HG02885 (cell line): ENCODE results near the gene TMEM134.
"Not testable (repeated sequence)": the region's sequence is repeated elsewhere in the genome, so short reads cannot be mapped to it uniquely, and the experiment has no call there.

ENCODE experiments used
- ATAC-seq: cut with Tn5 transposase; IDR thresholded peaks from one replicate; pipeline ENCODE4 v1.9.1; 2021; ENCODE audit warnings: mild to moderate bottlenecking; ENCODE audit not compliant: unreplicated experiment, poor library complexity

The TMEM134 gene

GRCh38 chr11:67468759-67469507, at the start of gene TMEM134:
TSS of gene TMEM134 (minus strand) at chr11:67469251. CDS start at chr11:67469192, 59 bp downstream.
- peak; percentile 78 for ATAC-seq

GRCh38 chr11:67517784-67518552, 48.9 kb upstream of the TMEM134 start:
- no peak for ATAC-seq

- no peak for ATAC-seq
Observed at GRCh38 chr11:67516806-67517205, 47.8 kb upstream of the TMEM134 start.

GRCh38 chr11:67514116-67514515, 45.1 kb upstream of the TMEM134 start:
- no peak for ATAC-seq

- not testable (repeated sequence) for ATAC-seq
Observed at GRCh38 chr11:67511558-67511957, 42.5 kb upstream of the TMEM134 start.

- ATAC-seq, result no peak
Observed at GRCh38 chr11:67510023-67510345, 40.9 kb upstream of the TMEM134 start.

- ATAC-seq, result peak; percentile 48
Observed at GRCh38 chr11:67508486-67509121, 39.6 kb upstream of the TMEM134 start.

- peak; percentile 76 for ATAC-seq
Observed at GRCh38 chr11:67507864-67508485, 38.9 kb upstream of the TMEM134 start, which contains the start of gene CDK2AP2. TSS of gene CDK2AP2 (minus strand) at chr11:67508162. CDS start at chr11:67508082, 80 bp downstream.

- ATAC-seq, result no peak
Observed at GRCh38 chr11:67507242-67507863, 38.3 kb upstream of the TMEM134 start.

GRCh38 chr11:67506426-67507051, 37.5 kb upstream of the TMEM134 start:
- no peak for ATAC-seq

- peak; percentile 22 for ATAC-seq
Observed at GRCh38 chr11:67505605-67506396, 36.8 kb upstream of the TMEM134 start.

- peak; percentile 20 for ATAC-seq
Observed at GRCh38 chr11:67504950-67505581, 36.0 kb upstream of the TMEM134 start, which contains the start of gene PITPNM1. TSS of gene PITPNM1 (minus strand) at chr11:67505363. CDS start at chr11:67504180, 1,183 bp downstream.

- ATAC-seq, result no peak
Observed at GRCh38 chr11:67504005-67504949, 35.2 kb upstream of the TMEM134 start.

GRCh38 chr11:67503119-67504004, 34.3 kb upstream of the TMEM134 start:
- ATAC-seq, result no peak

- ATAC-seq, result no peak
Observed at GRCh38 chr11:67502328-67502979, 33.4 kb upstream of the TMEM134 start.

- ATAC-seq, result no peak
Observed at GRCh38 chr11:67501854-67502253, 32.8 kb upstream of the TMEM134 start.
